IMR-90 (cell line): ENCODE results near the gene ZNF407. TPM values are rescaled to one million over a fixed set of nuclear protein-coding genes. Genes with fewer than 3 reads are reported as not detected.
A peak's percentile ranks its signal among the peaks of the same experiment; 100 is the strongest.

ENCODE experiments used
- ATAC-seq: fragments of 200-7000 bp; cut with Tn5 transposase; 2 replicates; pipeline ENCODE4 v1.9.1; 2020; ENCODE audit warnings: low read depth, mild to moderate bottlenecking, moderate library complexity
- BruUV-seq: library from RNA; stranded (reverse); fragments of 400-500 nt; replicated peaks from 2 replicates; lab custom pipeline; 2021; lab: Mats Ljungman, UMichigan
- CTCF ChIA-PET: fragments of 300-600 bp; formaldehyde crosslinking; extraction: SDS; loops from one replicate; lab custom pipeline; 2021; ENCODE audit warnings: antibody characterized with exemption; lab: Yijun Ruan, JAX
- POLR2A ChIA-PET: fragments of 300-600 bp; sonication (Branson Sonifier 250); formaldehyde crosslinking; loops from one replicate; lab custom pipeline; 2022; ENCODE audit warnings: antibody characterized with exemption; ENCODE audit not compliant: unreplicated experiment; lab: Charles Lee
- DNase-seq: peaks from one replicate; pipeline ENCODE4 v3.0.0; 2013
- H2AFZ ChIP-seq: replicated peaks from 2 replicates; pipeline ENCODE3; 2013; ENCODE audit warnings: low read length, mild to moderate bottlenecking; ENCODE audit not compliant: poor library complexity
- H2AK5ac ChIP-seq: 2 replicates; pipeline ENCODE4 v1.6.1; 2013; ENCODE audit warnings: low read depth, low read length, inconsistent platforms
- H2AK9ac ChIP-seq: replicated peaks from 2 replicates; pipeline ENCODE3; 2013; ENCODE audit warnings: mild to moderate bottlenecking, low read depth, low read length, moderate library complexity; ENCODE audit not compliant: poor library complexity
- H2BK120ac ChIP-seq: 2 replicates; pipeline ENCODE4 v1.6.1; 2013; ENCODE audit warnings: low read depth, low read length, inconsistent platforms
- H2BK15ac ChIP-seq: 3 replicates; pipeline ENCODE4 v1.6.1; 2013; ENCODE audit warnings: low read depth, low read length, inconsistent platforms
- H2BK20ac ChIP-seq: 2 replicates; pipeline ENCODE4 v1.6.1; 2013; ENCODE audit warnings: low read depth, mild to moderate bottlenecking, inconsistent platforms, low read length, moderate library complexity
- H2BK5ac ChIP-seq: 2 replicates; pipeline ENCODE4 v1.6.1; 2013; ENCODE audit warnings: mild to moderate bottlenecking, low read depth, low read length, inconsistent platforms; ENCODE audit not compliant: poor library complexity, severe bottlenecking
- H3K14ac ChIP-seq: replicated peaks from 2 replicates; pipeline ENCODE4 v1.6.1; 2013; ENCODE audit warnings: low read depth, low read length, inconsistent platforms
- H3K18ac ChIP-seq: 2 replicates; pipeline ENCODE4 v1.6.1; 2013; ENCODE audit warnings: low read depth, low read length, control low read depth
- H3K23ac ChIP-seq: 2 replicates; pipeline ENCODE4 v1.6.1; 2013; ENCODE audit warnings: low read depth, low read length, inconsistent platforms
- H3K27ac ChIP-seq: 2 replicates; pipeline ENCODE4 v1.5.1; 2013; ENCODE audit warnings: mild to moderate bottlenecking, control low read depth, low read length; ENCODE audit not compliant: insufficient read depth
- H3K27me3 ChIP-seq: 2 replicates; pipeline ENCODE4 v1.6.1; 2013; ENCODE audit warnings: low read length; ENCODE audit not compliant: control insufficient read depth, insufficient read depth
- H3K36me3 ChIP-seq: 2 replicates; pipeline ENCODE4 v1.6.1; 2013; ENCODE audit warnings: low read length, mixed read lengths; ENCODE audit not compliant: control insufficient read depth, insufficient read depth
- H3K4ac ChIP-seq: 2 replicates; pipeline ENCODE4 v1.6.1; 2013; ENCODE audit warnings: low read depth, low read length, inconsistent platforms
- H3K4me1 ChIP-seq: 2 replicates; pipeline ENCODE4 v1.6.1; 2013; ENCODE audit warnings: low read length, mixed read lengths; ENCODE audit not compliant: control insufficient read depth, insufficient read depth
- H3K4me2 ChIP-seq: 2 replicates; pipeline ENCODE4 v1.6.1; 2013; ENCODE audit warnings: low read depth, mild to moderate bottlenecking, control low read depth, low read length, moderate library complexity
- H3K4me3 ChIP-seq: 2 replicates; pipeline ENCODE4 v1.5.1; 2013; ENCODE audit warnings: low read depth, mild to moderate bottlenecking, control low read depth, low read length, moderate library complexity; ENCODE audit not compliant: insufficient read depth
- H3K56ac ChIP-seq: 2 replicates; pipeline ENCODE4 v1.6.1; 2013; ENCODE audit warnings: low read length, inconsistent platforms; ENCODE audit not compliant: insufficient read depth; ENCODE audit errors: extremely low read depth
- H3K79me1 ChIP-seq, 2 experiments: 2 replicates each; pipeline ENCODE4 v1.6.1; 2013; ENCODE audit warnings: low read length in 2 of 2, inconsistent platforms in 1 of 2, low read depth in 1 of 2
- H3K9ac ChIP-seq: 2 replicates; pipeline ENCODE4 v1.6.1; 2013; ENCODE audit warnings: low read depth, low read length, control low read depth
- H3K9me1 ChIP-seq: 2 replicates; pipeline ENCODE4 v1.6.1; 2013; ENCODE audit warnings: low read length, inconsistent platforms; ENCODE audit not compliant: insufficient read depth
- H3K9me3 ChIP-seq: 2 replicates; pipeline ENCODE4 v1.6.1; 2013; ENCODE audit warnings: low read length; ENCODE audit not compliant: control insufficient read depth, insufficient read depth
- H4K20me1 ChIP-seq: 2 replicates; pipeline ENCODE4 v1.6.1; 2013; ENCODE audit warnings: low read length, inconsistent platforms; ENCODE audit not compliant: insufficient read depth
- H4K5ac ChIP-seq: 2 replicates; pipeline ENCODE4 v1.6.1; 2013; ENCODE audit warnings: mild to moderate bottlenecking, low read depth, low read length, control low read depth
- H4K8ac ChIP-seq, 2 experiments: 2 replicates each; pipeline ENCODE4 v1.6.1; 2013; ENCODE audit warnings: low read depth in 2 of 2, low read length in 2 of 2, control low read depth in 1 of 2, inconsistent platforms in 1 of 2
- H4K91ac ChIP-seq: 2 replicates; pipeline ENCODE4 v1.6.1; 2013; ENCODE audit warnings: low read depth, low read length, inconsistent platforms; ENCODE audit not compliant: insufficient read depth
- RAD21 ChIP-seq: IDR thresholded peaks from 2 replicates; pipeline ENCODE4 v1.6.1; 2012; ENCODE audit warnings: low read length, improper control_type of control experiment
- RFX5 ChIP-seq: IDR thresholded peaks from 2 replicates; pipeline ENCODE4 v1.8.0; 2012; ENCODE audit warnings: low read depth, mild to moderate bottlenecking, low read length, moderate library complexity
- SMC3 ChIP-seq: fragments of 150-350 bp; IDR thresholded peaks from 2 replicates; pipeline ENCODE4 v1.6.1; 2016; ENCODE audit warnings: low read depth, mild to moderate bottlenecking, antibody characterized with exemption, low read length, moderate library complexity
- WGBS, 2 experiments: methylation state at CpG; one replicate each; pipeline versions ENCODE4 v1.1.5 to v1.1.7; 2013; ENCODE audit warnings: missing lambda C conversion rate in 2 of 2; ENCODE audit not compliant: insufficient read length in 1 of 2; ENCODE audit errors: extremely low coverage in 2 of 2; 5-methylcytosine and 5-hydroxymethylcytosine counted together
- dilution Hi-C: fragments of 300-500 bp; cut with HindIII; formaldehyde crosslinking; loops from one replicate; pipeline ENCODE4 v1.14.3; 2018; ENCODE audit warnings: low sequenced_read_pairs; ENCODE audit not compliant: unreplicated experiment
- in situ Hi-C: fragments of 300-500 bp; cut with MboI; formaldehyde crosslinking; loops from 3 replicates; pipeline ENCODE4 v1.14.3; 2019; ENCODE audit warnings: low sequenced_read_pairs, inconsistent platforms, mixed read lengths
- intact Hi-C: fragments of 100-400 bp; cut with micrococcal nuclease; formaldehyde crosslinking; loops from 2 replicates; pipeline ENCODE4 v1.10.0; 2022
- polyA plus RNA-seq, 3 experiments: library from polyadenylated mRNA; depleted of rRNA; stranded (reverse); fragments of >200 nt; gene quantifications; 2 replicates each; pipeline ENCODE4 v1.2.3, GENCODE V29; 2012; ENCODE audit warnings: low replicate concordance in 1 of 3
- total RNA-seq: library from RNA; depleted of rRNA; stranded (reverse); fragments of >200 nt; gene quantifications from 2 replicates; pipeline ENCODE4 v1.2.3, GENCODE V29; 2012
- TF ChIP-seq, protein P1 (sequence below): conservative IDR thresholded peaks from 2 replicates; pipeline ENCODE4 v1.5.1; 2012; ENCODE audit warnings: mild to moderate bottlenecking, low read depth, low read length, improper control_type of control experiment

Gene ZNF407
- total and polyA plus RNA-seq, 2 of the 4 experiments (the other 2 are of a cell fraction): 3.1 to 20.1 TPM

DNA sequence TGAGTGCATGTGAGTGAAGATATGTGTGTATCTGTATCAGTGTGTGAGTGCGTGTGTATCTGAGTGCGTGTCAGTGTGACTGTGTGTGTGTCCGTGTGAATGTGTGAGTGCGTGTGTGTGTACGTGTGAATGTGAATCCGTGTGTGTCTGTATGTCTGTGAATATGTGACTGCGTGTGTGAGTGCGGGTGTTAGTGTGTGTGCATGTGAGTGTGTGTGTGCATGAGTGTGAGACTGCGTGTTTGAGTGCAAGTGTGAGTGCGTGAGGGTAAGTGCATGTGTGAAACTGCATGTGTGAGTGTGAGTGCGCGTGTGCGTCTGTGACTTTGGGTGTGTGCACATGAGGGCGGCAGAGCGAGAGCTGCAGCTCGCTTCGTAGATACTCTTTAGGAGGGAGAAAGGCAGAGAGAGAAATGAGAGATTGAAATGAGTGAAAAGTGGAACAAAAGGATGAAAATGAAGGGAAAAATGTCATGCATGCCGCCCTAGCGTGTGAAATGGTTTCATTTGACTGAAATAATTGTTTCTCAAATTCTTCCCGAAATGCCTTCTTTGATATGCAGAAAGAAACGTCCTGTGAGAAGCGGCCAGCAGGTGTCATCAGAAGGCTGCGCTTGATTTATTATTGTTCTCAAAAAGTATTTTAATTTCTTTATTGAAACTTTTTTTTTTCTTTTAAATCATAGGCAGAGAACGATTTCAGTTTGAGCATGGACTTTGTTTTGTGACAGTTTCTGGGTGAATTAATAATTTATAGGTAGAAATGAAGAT lies 25.6 kb downstream of the ZNF407 start:
- Histone ChIP-seq H4K8ac (no peak overlapping the region), H3K9ac (no peak overlapping the region), H2BK15ac (no peak overlapping the region), H3K27ac (no peak overlapping the region), H4K20me1 (peaks cover 9% of the 10 kb centered on the region; the same call in 1 of the 2 replicates), H2AK9ac (no peak overlapping the region), H3K56ac (no peak overlapping the region), H3K18ac (no peak overlapping the region), H3K79me1 (peaks cover 39 to 59% of the 10 kb centered on the region in 2 experiments), H2BK5ac (peak overlapping the region; percentile 9), H4K5ac (no peak overlapping the region), H3K4me1 (peaks cover 3% of the 10 kb centered on the region; the same call in 1 of the 2 replicates), H3K4ac (peak overlapping the region; percentile 8; the same call in 1 of the 2 replicates), H2AK5ac (peak overlapping the region; percentile 66; the same call in 1 of the 2 replicates), H2BK20ac (no peak overlapping the region), H3K4me3 (no peak overlapping the region), H3K4me2 (no peak overlapping the region), H3K9me3 (no peaks in the 10 kb centered on the region), H3K9me1 (peaks cover 11% of the 10 kb centered on the region), H3K14ac (no peak overlapping the region; the same call in 1 of the 2 replicates), H4K91ac (peak overlapping the region; percentile 2), H2BK120ac (no peak overlapping the region), H3K27me3 (no peaks in the 10 kb centered on the region), H2AFZ (no peak overlapping the region), H3K23ac (no peak overlapping the region), H3K36me3 (no peaks in the 10 kb centered on the region)
- dilution Hi-C loops: no loop called here
- in situ Hi-C loops: no loop called here
- intact Hi-C loops: no loop called here
- WGBS, 2 experiments: 87% methylated on average over 18 of the region's 24 CpGs; no CpG with 5 or more reads in 1 of the 2 experiments
- TF ChIP-seq, protein P1, sequence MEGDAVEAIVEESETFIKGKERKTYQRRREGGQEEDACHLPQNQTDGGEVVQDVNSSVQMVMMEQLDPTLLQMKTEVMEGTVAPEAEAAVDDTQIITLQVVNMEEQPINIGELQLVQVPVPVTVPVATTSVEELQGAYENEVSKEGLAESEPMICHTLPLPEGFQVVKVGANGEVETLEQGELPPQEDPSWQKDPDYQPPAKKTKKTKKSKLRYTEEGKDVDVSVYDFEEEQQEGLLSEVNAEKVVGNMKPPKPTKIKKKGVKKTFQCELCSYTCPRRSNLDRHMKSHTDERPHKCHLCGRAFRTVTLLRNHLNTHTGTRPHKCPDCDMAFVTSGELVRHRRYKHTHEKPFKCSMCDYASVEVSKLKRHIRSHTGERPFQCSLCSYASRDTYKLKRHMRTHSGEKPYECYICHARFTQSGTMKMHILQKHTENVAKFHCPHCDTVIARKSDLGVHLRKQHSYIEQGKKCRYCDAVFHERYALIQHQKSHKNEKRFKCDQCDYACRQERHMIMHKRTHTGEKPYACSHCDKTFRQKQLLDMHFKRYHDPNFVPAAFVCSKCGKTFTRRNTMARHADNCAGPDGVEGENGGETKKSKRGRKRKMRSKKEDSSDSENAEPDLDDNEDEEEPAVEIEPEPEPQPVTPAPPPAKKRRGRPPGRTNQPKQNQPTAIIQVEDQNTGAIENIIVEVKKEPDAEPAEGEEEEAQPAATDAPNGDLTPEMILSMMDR: peak; percentile 48
- TF ChIP-seq RFX5: no peak
- peak; percentile 55 for TF ChIP-seq RAD21
- TF ChIP-seq SMC3: peak; percentile 33
- POLR2A ChIA-PET: no interaction called here
- BruUV-seq: no TSS peak
- ATAC-seq (no peak), DNase-seq (peak; percentile 24)
- CTCF ChIA-PET: interaction anchor here (0.7 kb wide), 1 partner anchor 9 kb away, joined by 5 read pairs; no protein-coding TSS in a partner anchor
